K562 (cell line): ENCODE data around the gene EGLN1. TPM values are rescaled to one million over a fixed set of nuclear protein-coding genes. Genes with fewer than 3 reads are reported as not detected.

Source experiments
- ATF1 ChIP-seq, 2 experiments: fragments of 450-650 bp in 1 of 2; IDR thresholded peaks; 2 replicates each; pipeline ENCODE4 v1.6.1; 2016; ENCODE audit warnings: missing compliant biosample characterization in 1 of 2, missing genetic modification characterization in 1 of 2
- BCLAF1 ChIP-seq, 2 experiments: fragments of 450-650 bp in 1 of 2; IDR thresholded peaks; 2 replicates each; pipeline ENCODE4 v1.6.1; 2011 to 2017; ENCODE audit warnings: low read depth in 2 of 2, antibody characterized with exemption in 1 of 2, borderline replicate concordance in 1 of 2, low read length in 1 of 2, mild to moderate bottlenecking in 1 of 2, mixed read lengths in 1 of 2; ENCODE audit not compliant: control insufficient read depth in 1 of 2
- CHD4 ChIP-seq: fragments of 200-600 bp; sonication (generic); IDR thresholded peaks from 3 replicates; pipeline ENCODE4 v1.6.1; 2012; ENCODE audit warnings: low read depth, mild to moderate bottlenecking, mixed read lengths, low read length, inconsistent platforms; ENCODE audit not compliant: insufficient read depth, insufficient replicate concordance, poor library complexity, severe bottlenecking
- DNMT1 ChIP-seq: fragments of 450-650 bp; IDR thresholded peaks from 2 replicates; pipeline ENCODE4 v1.6.1; 2016; ENCODE audit warnings: antibody characterized with exemption, mild to moderate bottlenecking
- MIER1 ChIP-seq: fragments of 450-650 bp; IDR thresholded peaks from 2 replicates; pipeline ENCODE4 v1.6.1; 2016; ENCODE audit warnings: antibody characterized with exemption, mild to moderate bottlenecking, low read depth
- MTF1 ChIP-seq: fragments of 250-450 bp; sonication (Bioruptor Pico); IDR thresholded peaks from 2 replicates; pipeline ENCODE4 v1.9.0; 2021; ENCODE audit warnings: moderate library complexity, mild to moderate bottlenecking, inconsistent platforms, borderline replicate concordance
- NEUROD1 ChIP-seq: fragments of 150-350 bp; IDR thresholded peaks from 2 replicates; pipeline ENCODE4 v1.6.1; 2014; ENCODE audit warnings: borderline replicate concordance, low read length, low read depth; ENCODE audit not compliant: partially characterized antibody
- NFYB ChIP-seq: IDR thresholded peaks from 2 replicates; pipeline ENCODE4 v1.6.1; 2011; ENCODE audit warnings: mild to moderate bottlenecking, moderate library complexity; ENCODE audit not compliant: insufficient read length; ENCODE audit errors: extremely low read depth
- RBM34 ChIP-seq: fragments of 200-400 bp; formaldehyde crosslinking; IDR thresholded peaks from 2 replicates; pipeline ENCODE4 v1.6.1; 2018; ENCODE audit warnings: low read length, borderline replicate concordance; ENCODE audit not compliant: insufficient read depth
- SAP30 ChIP-seq: fragments of 200-600 bp; sonication (generic); IDR thresholded peaks from 2 replicates; pipeline ENCODE4 v1.6.1; 2012; ENCODE audit warnings: borderline replicate concordance, low read depth, mild to moderate bottlenecking, moderate library complexity, low read length, control low read depth, inconsistent platforms; ENCODE audit not compliant: insufficient read depth, poor library complexity, severe bottlenecking
- SMARCE1 ChIP-seq: fragments of 450-650 bp; IDR thresholded peaks from 2 replicates; pipeline ENCODE4 v1.7.1; 2016; ENCODE audit warnings: mild to moderate bottlenecking
- SNIP1 ChIP-seq: fragments of 450-650 bp; IDR thresholded peaks from 2 replicates; pipeline ENCODE4 v1.7.1; 2017; ENCODE audit warnings: low read depth, mild to moderate bottlenecking
- SP2 ChIP-seq: IDR thresholded peaks from 2 replicates; pipeline ENCODE4 v1.6.1; 2011; ENCODE audit warnings: mild to moderate bottlenecking, low read depth, low read length, moderate library complexity; ENCODE audit not compliant: poor library complexity, severe bottlenecking; ENCODE audit errors: extremely low read depth
- SREBF1 ChIP-seq: fragments of 150-350 bp; IDR thresholded peaks from 2 replicates; pipeline ENCODE4 v1.6.1; 2014; ENCODE audit warnings: antibody characterized with exemption, low read depth, low read length, borderline replicate concordance
- SRSF9 ChIP-seq: fragments of 200-400 bp; formaldehyde crosslinking; IDR thresholded peaks from 2 replicates; pipeline ENCODE4 v1.6.1; 2017; ENCODE audit warnings: low read depth, low read length, borderline replicate concordance
- TAF1 ChIP-seq: IDR thresholded peaks from 2 replicates; pipeline ENCODE4 v1.6.1; 2011; ENCODE audit warnings: mild to moderate bottlenecking, low read length, moderate library complexity; ENCODE audit not compliant: insufficient read depth, control insufficient read depth, severe bottlenecking; ENCODE audit errors: extremely low read depth
- XRCC5 ChIP-seq: fragments of 200-400 bp; formaldehyde crosslinking; IDR thresholded peaks from 2 replicates; pipeline ENCODE4 v1.6.1; 2017; ENCODE audit warnings: low read depth, mild to moderate bottlenecking, low read length
- ZNF511 ChIP-seq: sonication (generic); formaldehyde crosslinking; IDR thresholded peaks from 2 replicates; pipeline ENCODE4 v1.8.0; 2022; ENCODE audit warnings: mild to moderate bottlenecking, missing genetic modification reagents
- ZNF75A ChIP-seq: fragments of 450-650 bp; formaldehyde crosslinking; IDR thresholded peaks from 2 replicates; pipeline ENCODE4 v1.4.0; 2020; ENCODE audit warnings: mild to moderate bottlenecking
- polyA plus RNA-seq, 8 experiments: library from polyadenylated mRNA; depleted of rRNA in 4 of 8; stranded (reverse) in 5 of 8; unstranded in 3 of 8; fragments of >200 nt; fragmentation: Nextera tagmentation in 2 of 8; fragmentation: Illumina TruSeq in 1 of 8; extraction: Ambion mirVana in 2 of 8; extraction: Trizol in 1 of 8; gene quantifications; 2 replicates each; pipeline versions ENCODE4 v1.2.1 to v1.2.3, GENCODE V29; 2011 to 2014; ENCODE audit warnings: inconsistent platforms in 1 of 8, missing spikeins in 1 of 8
- total RNA-seq, 7 experiments: library from RNA; depleted of rRNA in 6 of 7; stranded (reverse); fragments of >200 nt in 6 of 7; fragmentation: Illumina TruSeq in 2 of 7; extraction: Trizol in 2 of 7; gene quantifications; 2 replicates each; pipeline versions ENCODE4 v1.2.1 to v1.2.3, GENCODE V29; 2011 to 2021; ENCODE audit warnings: low replicate concordance in 1 of 7
- TF ChIP-seq, protein P1 (sequence below), 2 experiments: fragments of 200-800 bp in 1 of 2; sonication (Bioruptor generic) in 1 of 2; sonication (generic) in 1 of 2; formaldehyde crosslinking in 1 of 2; IDR thresholded peaks in 1 of 2; conservative IDR thresholded peaks in 1 of 2; 2 replicates each; pipeline versions ENCODE4 v1.5.0 to v1.6.1; 2016 to 2020; ENCODE audit warnings: missing compliant biosample characterization in 1 of 2, missing genetic modification characterization in 1 of 2, missing genetic modification reagents in 1 of 2

Gene EGLN1
- total and polyA plus RNA-seq, 9 of the 15 experiments (the other 6 are each of a cell fraction or from before 2014, with no cell fraction given): 5.2 to 54.3 (median 24.6) TPM

GRCh38 chr1:231337472-231338269 lies 84.4 kb downstream of the EGLN1 start, which contains the start of gene EXOC8 (continued):
- TF ChIP-seq ZNF75A (CRISPR knock-in tag) (0 out of 2 replicates have a peak, but pooled peaks have one; percentile 43), SAP30 (peak; percentile 95), XRCC5 (no peak), MIER1 (no peak), CHD4 (no peak), TAF1 (peak; percentile 95), SMARCE1 (no peak), RBM34 (no peak), ATF1 (CRISPR knock-in tag; IDR thresholded peaks at IDR 0.05) (no peak), ATF1 (tag; IDR thresholded peaks at IDR 0.05) (peak; percentile 93), MTF1 (CRISPR knock-in tag) (peak; percentile 97), SREBF1 (no peak), ZNF511 (0 out of 2 replicates have a peak, but pooled peaks have one; percentile 48), NFYB (no peak), SNIP1 (no peak), DNMT1 (no peak), SP2 (no peak), BCLAF1 (IDR thresholded peaks at IDR 0.05; ENCODE audit: borderline replicate concordance in 1 of 2, control insufficient read depth in 1 of 2, low read depth in 2 of 2, low read length in 1 of 2) (no peak), SRSF9 (no peak), NEUROD1 (no peak)
- TF ChIP-seq, protein P1, sequence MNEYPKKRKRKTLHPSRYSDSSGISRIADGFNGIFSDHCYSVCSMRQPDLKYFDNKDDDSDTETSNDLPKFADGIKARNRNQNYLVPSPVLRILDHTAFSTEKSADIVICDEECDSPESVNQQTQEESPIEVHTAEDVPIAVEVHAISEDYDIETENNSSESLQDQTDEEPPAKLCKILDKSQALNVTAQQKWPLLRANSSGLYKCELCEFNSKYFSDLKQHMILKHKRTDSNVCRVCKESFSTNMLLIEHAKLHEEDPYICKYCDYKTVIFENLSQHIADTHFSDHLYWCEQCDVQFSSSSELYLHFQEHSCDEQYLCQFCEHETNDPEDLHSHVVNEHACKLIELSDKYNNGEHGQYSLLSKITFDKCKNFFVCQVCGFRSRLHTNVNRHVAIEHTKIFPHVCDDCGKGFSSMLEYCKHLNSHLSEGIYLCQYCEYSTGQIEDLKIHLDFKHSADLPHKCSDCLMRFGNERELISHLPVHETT (CRISPR knock-in tag; conservative IDR thresholded peaks at IDR 0.05 in 1 of 2, IDR thresholded peaks at IDR 0.05 in 1 of 2): 0 out of 4 replicates have a peak, but pooled peaks of 1 of the 2 experiments have one; percentile 1
